Panc1 (cell line): ENCODE measurements around the gene WDR59. TPM values are rescaled to one million over a fixed set of nuclear protein-coding genes. Genes with fewer than 3 reads are reported as not detected.

ENCODE experiments used
- ATAC-seq: fragments of 200-7000 bp; cut with Tn5 transposase; 2 replicates; pipeline ENCODE4 v1.9.1; 2020; ENCODE audit warnings: mild to moderate bottlenecking, moderate library complexity
- BruUV-seq: library from RNA; stranded (reverse); fragments of 400-500 nt; replicated peaks from 2 replicates; lab custom pipeline; 2021; lab: Mats Ljungman, UMichigan
- CTCF ChIA-PET: fragments of 300-600 bp; sonication (Branson Sonifier 250); formaldehyde crosslinking; loops from one replicate; lab custom pipeline; 2022; ENCODE audit warnings: antibody characterized with exemption; lab: Charles Lee
- POLR2A ChIA-PET: fragments of 300-600 bp; sonication (Branson Sonifier 250); formaldehyde crosslinking; loops from one replicate; lab custom pipeline; 2022; ENCODE audit warnings: antibody characterized with exemption; lab: Charles Lee
- DNase-seq: peaks from one replicate; pipeline ENCODE4 v3.0.0-alpha.2; 2010; ENCODE audit warnings: low read depth, low spot score
- H3K27ac ChIP-seq: 2 replicates; pipeline ENCODE4 v1.5.1; 2011; ENCODE audit warnings: mild to moderate bottlenecking, low read length, inconsistent platforms
- H3K27me3 ChIP-seq: fragments of 200-500 bp; sonication (Bioruptor generic); 2 replicates; pipeline ENCODE4 v1.6.0; 2014; ENCODE audit warnings: low read length, inconsistent platforms; ENCODE audit not compliant: control insufficient read depth, insufficient read depth
- H3K36me3 ChIP-seq: fragments of 200-500 bp; sonication (Bioruptor generic); 2 replicates; pipeline ENCODE4 v1.5.1; 2014; ENCODE audit warnings: inconsistent platforms, mild to moderate bottlenecking, low read length, moderate library complexity; ENCODE audit not compliant: control insufficient read depth, insufficient read depth
- H3K4me1 ChIP-seq: 2 replicates; pipeline ENCODE4 v1.5.1; 2011; ENCODE audit warnings: inconsistent platforms, mild to moderate bottlenecking, low read length, moderate library complexity; ENCODE audit not compliant: control insufficient read depth, insufficient read depth
- H3K4me3 ChIP-seq, 2 experiments: 2 replicates each; pipeline ENCODE4 v1.5.1; 2011 to 2012; ENCODE audit warnings: low read depth in 2 of 2, low read length in 2 of 2, mild to moderate bottlenecking in 2 of 2, inconsistent platforms in 1 of 2, moderate library complexity in 1 of 2
- H3K9me3 ChIP-seq: fragments of 200-500 bp; sonication (Bioruptor generic); 2 replicates; pipeline ENCODE4 v1.5.1; 2014; ENCODE audit warnings: low read depth, mild to moderate bottlenecking, inconsistent platforms, low read length, moderate library complexity; ENCODE audit not compliant: control insufficient read depth, insufficient read depth
- CTCF ChIP-seq: fragments of 450-650 bp; IDR thresholded peaks from 2 replicates; pipeline ENCODE4 v1.5.1; 2017; ENCODE audit warnings: mild to moderate bottlenecking
- POLR2AphosphoS5 ChIP-seq: IDR thresholded peaks from 2 replicates; pipeline ENCODE4 v1.6.1; 2012; ENCODE audit warnings: mild to moderate bottlenecking, low read depth, low read length, moderate library complexity
- REST ChIP-seq, 2 experiments: IDR thresholded peaks; 2 replicates each; pipeline ENCODE4 v1.6.1; 2011 to 2012; ENCODE audit warnings: low read depth in 2 of 2, control low read depth in 1 of 2, low read length in 1 of 2, mild to moderate bottlenecking in 1 of 2, moderate library complexity in 1 of 2; ENCODE audit not compliant: insufficient read depth in 1 of 2
- SIN3A ChIP-seq: IDR thresholded peaks from 2 replicates; pipeline ENCODE4 v1.6.1; 2012; ENCODE audit warnings: low read depth, mild to moderate bottlenecking, low read length, moderate library complexity, borderline replicate concordance; ENCODE audit not compliant: insufficient read depth
- TCF7L2 ChIP-seq: IDR thresholded peaks from 2 replicates; pipeline ENCODE4 v1.6.1; 2011; ENCODE audit warnings: mild to moderate bottlenecking, low read depth, low read length, inconsistent platforms
- in situ Hi-C: cut with HindIII; loops from 2 replicates; pipeline ENCODE4 v1.10.0; 2016; ENCODE audit warnings: low sequenced_read_pairs, low pct_unique_long_range_greater_than_20kb
- intact Hi-C: fragments of 100-400 bp; cut with micrococcal nuclease; formaldehyde crosslinking; loops from one replicate; pipeline ENCODE4 v1.10.0; 2022; ENCODE audit not compliant: unreplicated experiment
- total RNA-seq: library from RNA; stranded (reverse); gene quantifications from one replicate; pipeline ENCODE4 v1.2.1, GENCODE V29; 2021; ENCODE audit not compliant: unreplicated experiment

The WDR59 gene
- total RNA-seq, 1 experiment from 2014 or later: 58.7 TPM

- no peaks in the 10 kb centered on the region for H3K27me3 ChIP-seq
- no peaks in the 10 kb centered on the region for H3K36me3 ChIP-seq
- H3K9me3 ChIP-seq: no peaks in the 10 kb centered on the region
- H3K4me3 ChIP-seq: no peak overlapping the region
- TF ChIP-seq POLR2AphosphoS5 (no peak), SIN3A (no peak), TCF7L2 (no peak), CTCF (no peak), REST (IDR thresholded peaks at IDR 0.05; ENCODE audit: insufficient read depth in 1 of 2, low read depth in 2 of 2, low read length in 1 of 2) (no peak)
- intact Hi-C loops: no loop called here
- BruUV-seq: no TSS peak
- ChIA-PET CTCF (interaction anchor here (0.7 kb wide), 1 partner anchor 11 kb away, joined by 3 read pairs; no protein-coding TSS in a partner anchor), POLR2A (no interaction called here)
- ATAC-seq (peak; percentile 64), DNase-seq (no peak)
- in situ Hi-C loops: no loop called here
- H3K4me1 ChIP-seq: peaks cover 33% of the 10 kb centered on the region
- H3K27ac ChIP-seq: peak overlapping the region; percentile 40
Observed at GRCh38 chr16:75029854-75030253, 44.9 kb upstream of the WDR59 start.

- Histone ChIP-seq H3K27me3 (no peaks in the 10 kb centered on the region), H3K4me3 (no peak overlapping the region), H3K9me3 (no peaks in the 10 kb centered on the region), H3K27ac (peak overlapping the region; percentile 73), H3K4me1 (peaks cover 40% of the 10 kb centered on the region), H3K36me3 (no peaks in the 10 kb centered on the region)
- ChIA-PET CTCF (no interaction called here), POLR2A (no interaction called here)
- in situ Hi-C loops: no loop called here
- intact Hi-C loops: no loop called here
- no peak for TF ChIP-seq POLR2AphosphoS5
- no peak for TF ChIP-seq TCF7L2
- TF ChIP-seq SIN3A: no peak
- no peak for TF ChIP-seq CTCF
- no peak for TF ChIP-seq REST (IDR thresholded peaks at IDR 0.05; ENCODE audit: insufficient read depth in 1 of 2, low read depth in 2 of 2, low read length in 1 of 2)
- no TSS peak for BruUV-seq
- DNase-seq: no peak
- no peak for ATAC-seq
Observed at GRCh38 chr16:75028544-75029135, 43.7 kb upstream of the WDR59 start.
